GM10847 (cell line): ENCODE data around the gene ITGB4.

ENCODE experiments used
- POLR2A ChIP-seq: IDR thresholded peaks from 2 replicates; pipeline ENCODE4 v1.6.1; 2011; ENCODE audit not compliant: insufficient read length; ENCODE audit errors: extremely low read depth

The ITGB4 gene

DNA sequence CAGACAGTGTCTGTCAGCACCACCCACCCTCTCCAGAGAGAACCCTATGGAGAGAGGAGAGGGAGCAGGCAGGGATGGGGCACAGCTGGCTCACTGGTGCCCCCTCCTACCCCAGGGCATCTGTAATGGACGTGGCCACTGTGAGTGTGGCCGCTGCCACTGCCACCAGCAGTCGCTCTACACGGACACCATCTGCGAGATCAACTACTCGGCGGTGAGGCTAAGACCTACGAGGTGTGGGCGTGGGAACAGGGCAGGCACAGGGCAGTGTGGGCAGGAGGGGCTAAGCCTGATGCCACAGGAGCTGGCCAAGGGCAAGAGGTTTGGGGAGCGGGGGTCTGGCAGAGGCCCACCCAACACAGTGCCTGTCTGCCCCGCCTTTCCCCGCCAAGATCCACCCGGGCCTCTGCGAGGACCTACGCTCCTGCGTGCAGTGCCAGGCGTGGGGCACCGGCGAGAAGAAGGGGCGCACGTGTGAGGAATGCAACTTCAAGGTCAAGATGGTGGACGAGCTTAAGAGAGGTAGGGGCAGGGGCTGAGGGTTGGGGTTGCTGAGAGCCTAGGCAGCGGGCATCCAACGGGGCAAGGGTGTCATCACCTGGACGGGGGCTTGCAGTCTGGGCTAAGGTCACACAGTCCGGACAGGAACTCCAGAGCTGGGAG is 15.0 kb downstream of the ITGB4 start:
- no peak for TF ChIP-seq POLR2A

DNA sequence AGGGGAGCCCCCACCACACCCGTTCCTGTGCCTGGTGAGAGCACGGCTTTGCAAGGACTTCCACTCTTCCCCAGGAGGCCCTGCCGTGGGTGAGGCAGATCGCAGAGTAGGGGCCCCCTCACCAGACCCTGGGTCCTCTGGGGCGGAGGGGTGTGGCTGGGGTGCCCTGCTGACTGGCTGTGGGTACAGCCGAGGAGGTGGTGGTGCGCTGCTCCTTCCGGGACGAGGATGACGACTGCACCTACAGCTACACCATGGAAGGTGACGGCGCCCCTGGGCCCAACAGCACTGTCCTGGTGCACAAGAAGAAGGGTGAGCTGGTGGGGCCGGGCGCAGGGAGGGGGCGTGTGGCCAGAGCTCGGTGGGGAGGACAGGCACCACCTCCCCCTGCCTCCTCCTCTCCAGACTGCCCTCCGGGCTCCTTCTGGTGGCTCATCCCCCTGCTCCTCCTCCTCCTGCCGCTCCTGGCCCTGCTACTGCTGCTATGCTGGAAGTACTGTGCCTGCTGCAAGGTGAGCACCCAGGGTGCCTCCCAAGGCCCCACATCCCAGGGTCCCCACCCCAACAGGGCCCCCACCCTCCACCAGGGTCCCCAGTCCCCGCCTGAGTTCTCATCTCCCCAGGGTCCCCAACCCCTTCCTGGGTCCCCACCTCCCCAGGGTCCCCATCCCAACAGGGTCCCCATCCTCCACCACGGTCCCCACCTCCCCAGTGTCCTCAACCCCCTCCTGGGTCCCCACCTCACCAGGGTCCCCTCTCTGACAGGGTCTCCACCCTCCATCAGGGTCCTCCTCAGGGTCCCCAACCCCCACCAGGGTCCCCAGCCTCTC is 16.1 kb downstream of the ITGB4 start:
- no peak for TF ChIP-seq POLR2A

- TF ChIP-seq POLR2A: no peak
Measured at GRCh38 chr17:75738218-75738802, 17.1 kb downstream of the ITGB4 start.

GRCh38 chr17:75739174-75739573 is 17.9 kb downstream of the ITGB4 start:
- TF ChIP-seq POLR2A: no peak

DNA sequence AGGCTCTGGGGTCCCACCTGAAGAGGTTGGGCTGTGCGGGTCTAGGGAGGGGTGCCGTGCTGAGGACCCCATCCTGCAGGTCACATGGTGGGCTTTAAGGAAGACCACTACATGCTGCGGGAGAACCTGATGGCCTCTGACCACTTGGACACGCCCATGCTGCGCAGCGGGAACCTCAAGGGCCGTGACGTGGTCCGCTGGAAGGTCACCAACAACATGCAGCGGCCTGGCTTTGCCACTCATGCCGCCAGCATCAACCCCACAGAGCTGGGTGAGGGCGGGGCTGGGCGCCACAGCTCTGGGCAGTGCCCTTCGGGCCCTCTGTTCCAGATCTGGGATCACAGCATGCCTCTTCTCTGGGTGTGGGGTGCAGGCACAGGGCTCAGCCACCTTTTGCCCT is 18.5 kb downstream of the ITGB4 start:
- TF ChIP-seq POLR2A: no peak

DNA sequence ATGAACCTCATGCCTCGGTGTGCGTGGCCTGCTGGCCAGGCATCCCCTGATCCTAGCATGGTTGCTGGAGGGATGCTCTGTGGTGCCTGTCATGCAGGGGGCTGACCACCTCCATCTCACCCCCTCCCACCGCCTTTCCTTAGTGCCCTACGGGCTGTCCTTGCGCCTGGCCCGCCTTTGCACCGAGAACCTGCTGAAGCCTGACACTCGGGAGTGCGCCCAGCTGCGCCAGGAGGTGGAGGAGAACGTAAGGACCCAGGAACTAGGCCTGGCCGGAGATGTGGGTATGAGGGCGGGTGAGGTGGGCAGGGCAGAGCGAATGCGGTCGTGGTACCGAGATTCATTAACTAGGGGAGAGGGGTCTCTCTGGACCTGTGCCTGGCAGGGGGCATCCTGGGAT is 19.0 kb downstream of the ITGB4 start:
- no peak for TF ChIP-seq POLR2A

DNA sequence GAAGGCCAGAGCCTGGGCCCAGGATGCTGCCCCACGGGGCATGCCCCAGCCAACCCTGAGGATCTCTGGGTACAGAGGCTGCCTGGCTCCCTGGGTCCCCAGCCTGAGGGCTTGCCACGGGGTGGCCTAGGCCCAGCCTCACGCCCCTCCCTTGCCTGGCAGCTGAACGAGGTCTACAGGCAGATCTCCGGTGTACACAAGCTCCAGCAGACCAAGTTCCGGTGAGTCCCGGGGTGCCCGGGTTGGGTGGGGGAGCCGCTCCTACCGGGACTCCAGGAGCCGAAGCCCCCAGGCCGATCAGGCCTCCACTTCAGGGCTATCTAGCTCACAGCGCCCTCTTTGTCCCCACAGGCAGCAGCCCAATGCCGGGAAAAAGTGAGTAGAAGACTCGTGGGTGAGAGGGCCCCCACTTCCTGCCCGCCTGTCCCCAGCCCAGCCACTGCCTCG is 19.4 kb downstream of the ITGB4 start:
- TF ChIP-seq POLR2A: no peak

DNA sequence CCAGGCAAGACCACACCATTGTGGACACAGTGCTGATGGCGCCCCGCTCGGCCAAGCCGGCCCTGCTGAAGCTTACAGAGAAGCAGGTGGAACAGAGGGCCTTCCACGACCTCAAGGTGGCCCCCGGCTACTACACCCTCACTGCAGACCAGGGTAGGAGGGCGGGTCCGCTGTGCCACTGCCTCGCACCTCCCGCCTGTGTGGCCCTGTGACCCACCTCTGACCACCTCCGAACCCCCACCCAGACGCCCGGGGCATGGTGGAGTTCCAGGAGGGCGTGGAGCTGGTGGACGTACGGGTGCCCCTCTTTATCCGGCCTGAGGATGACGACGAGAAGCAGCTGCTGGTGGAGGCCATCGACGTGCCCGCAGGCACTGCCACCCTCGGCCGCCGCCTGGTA is 21.1 kb downstream of the ITGB4 start:
- no peak for TF ChIP-seq POLR2A

GRCh38 chr17:75743625-75744206 is 22.5 kb downstream of the ITGB4 start:
- TF ChIP-seq POLR2A: no peak

GRCh38 chr17:75748706-75749105 is 27.4 kb downstream of the ITGB4 start:
- no peak for TF ChIP-seq POLR2A

DNA sequence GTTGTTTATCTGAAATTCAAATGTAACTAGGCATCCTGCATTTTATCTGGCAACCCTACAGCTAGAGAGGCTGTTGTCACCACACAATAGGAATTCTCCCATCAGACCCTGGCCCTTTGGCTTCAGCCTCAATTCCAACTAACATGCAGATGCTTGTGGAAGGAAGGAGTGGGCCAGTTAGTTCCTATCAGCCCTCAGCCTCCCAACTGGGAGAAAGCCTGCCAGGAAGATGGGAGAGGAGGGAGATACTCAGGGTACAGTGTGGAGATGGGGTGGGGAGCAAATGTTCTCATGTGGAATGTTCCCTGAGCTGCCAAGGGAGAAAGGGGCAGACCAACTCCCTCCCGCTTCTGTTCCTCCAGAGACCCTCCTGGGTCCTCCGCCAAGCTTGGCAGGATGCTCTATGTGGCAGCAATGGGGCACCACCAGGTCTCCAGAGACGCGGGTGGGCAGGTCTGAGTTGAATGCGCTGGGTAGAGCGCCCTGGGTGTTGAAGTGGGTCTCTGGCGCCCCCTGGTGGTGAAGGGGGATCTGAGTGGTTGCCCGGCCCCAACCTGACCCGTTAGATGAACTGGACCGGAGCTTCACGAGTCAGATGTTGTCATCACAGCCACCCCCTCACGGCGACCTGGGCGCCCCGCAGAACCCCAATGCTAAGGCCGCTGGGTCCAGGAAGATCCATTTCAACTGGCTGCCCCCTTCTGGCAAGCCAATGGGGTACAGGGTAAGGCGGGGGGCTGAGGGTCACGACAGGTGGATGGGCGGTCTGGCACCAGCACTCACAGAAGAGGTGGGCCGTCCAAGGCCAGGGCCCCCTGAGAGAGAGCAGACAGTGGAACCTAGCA is 28.5 kb downstream of the ITGB4 start:
- TF ChIP-seq POLR2A: no peak

- TF ChIP-seq POLR2A: no peak
Measured at GRCh38 chr17:75750661-75751423, 29.6 kb downstream of the ITGB4 start.

DNA sequence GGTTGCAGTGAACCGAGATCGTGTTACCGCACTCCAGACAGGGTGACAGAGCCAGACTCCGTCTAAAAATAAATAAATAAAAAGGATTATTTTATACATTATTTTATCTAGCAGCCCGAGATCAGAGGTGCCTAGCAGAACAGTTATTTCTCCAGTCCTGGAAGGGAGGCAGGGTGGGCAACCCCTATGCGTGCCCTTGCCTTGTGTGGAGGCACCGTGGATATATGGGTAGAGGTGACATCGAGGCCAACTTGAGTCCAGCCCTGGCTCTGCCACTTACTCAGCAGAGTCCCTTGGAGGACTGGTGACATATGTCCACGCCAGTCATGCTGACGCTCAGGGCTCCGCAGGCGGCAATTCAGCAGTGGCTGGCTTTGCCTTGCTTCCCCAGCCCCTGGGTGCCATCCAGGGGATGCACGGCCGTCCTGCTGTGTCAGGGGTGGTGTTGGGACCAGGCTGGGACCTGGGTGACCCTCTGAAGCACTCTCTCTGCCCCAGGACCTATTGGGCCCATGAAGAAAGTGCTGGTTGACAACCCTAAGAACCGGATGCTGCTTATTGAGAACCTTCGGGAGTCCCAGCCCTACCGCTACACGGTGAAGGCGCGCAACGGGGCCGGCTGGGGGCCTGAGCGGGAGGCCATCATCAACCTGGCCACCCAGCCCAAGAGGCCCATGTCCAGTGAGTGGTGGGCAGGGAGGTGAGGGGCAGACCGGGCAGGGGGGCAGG is 30.6 kb downstream of the ITGB4 start:
- TF ChIP-seq POLR2A: no peak

GRCh38 chr17:75752405-75752709 is 31.1 kb downstream of the ITGB4 start:
- TF ChIP-seq POLR2A: no peak
